GM18517 (cell line): Measurements from ENCODE around the gene RTTN.
"Not testable (repeated sequence)": the region's sequence is repeated elsewhere in the genome, so short reads cannot be mapped to it uniquely, and the experiment has no call there.

Source experiments
- ATAC-seq: cut with Tn5 transposase; IDR thresholded peaks from one replicate; pipeline ENCODE4 v1.9.1; 2021; ENCODE audit warnings: mild to moderate bottlenecking, moderate library complexity; ENCODE audit not compliant: unreplicated experiment

Gene RTTN

GRCh38 chr18:70154591-70155194, 50.8 kb downstream of the RTTN start:
- no peak for ATAC-seq

DNA sequence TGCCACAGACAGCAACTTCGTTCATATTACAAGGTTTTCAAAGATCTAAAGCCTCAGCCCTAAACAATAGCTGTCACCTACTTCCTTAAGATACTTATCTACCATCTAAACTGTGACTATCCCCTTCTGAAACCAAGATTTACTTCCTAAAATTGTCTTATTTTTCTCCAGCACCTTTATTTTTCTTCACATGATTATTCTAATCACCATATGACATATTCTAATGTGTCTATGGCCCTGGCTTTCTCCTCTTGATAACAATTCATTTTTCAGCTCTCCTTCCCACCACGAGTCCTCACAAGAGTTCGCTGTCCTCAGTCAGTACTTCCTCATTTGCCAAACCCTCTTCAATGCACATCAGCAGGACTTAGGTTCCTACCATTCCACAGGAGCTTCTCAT, 53.9 kb downstream of the RTTN start:
- no peak for ATAC-seq

- ATAC-seq = no peak
Measured at GRCh38 chr18:70149616-70150301, 55.7 kb downstream of the RTTN start.

DNA sequence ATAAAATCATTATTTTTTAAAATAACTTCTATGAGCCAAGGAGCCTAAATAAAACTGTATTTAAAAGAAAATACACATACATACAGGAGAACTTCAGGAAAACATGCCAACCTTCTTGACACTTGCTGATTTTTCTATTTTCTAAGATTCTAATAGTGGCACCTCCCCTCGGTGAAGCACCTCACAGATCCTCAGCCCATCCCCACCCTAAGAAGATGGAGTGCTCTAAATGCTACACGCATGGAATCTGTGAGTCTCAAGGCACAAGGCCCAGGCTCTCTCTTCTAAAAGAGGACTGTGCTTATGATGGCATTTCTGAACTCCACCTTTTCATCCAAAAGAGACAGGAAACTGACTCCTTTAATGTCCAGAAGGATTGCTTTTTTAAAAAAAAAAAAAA, 56.3 kb downstream of the RTTN start:
- no peak for ATAC-seq

GRCh38 chr18:70148039-70148938, 57.2 kb downstream of the RTTN start:
- ATAC-seq = no peak

GRCh38 chr18:70146174-70146573, 59.3 kb downstream of the RTTN start:
- ATAC-seq = no peak

DNA sequence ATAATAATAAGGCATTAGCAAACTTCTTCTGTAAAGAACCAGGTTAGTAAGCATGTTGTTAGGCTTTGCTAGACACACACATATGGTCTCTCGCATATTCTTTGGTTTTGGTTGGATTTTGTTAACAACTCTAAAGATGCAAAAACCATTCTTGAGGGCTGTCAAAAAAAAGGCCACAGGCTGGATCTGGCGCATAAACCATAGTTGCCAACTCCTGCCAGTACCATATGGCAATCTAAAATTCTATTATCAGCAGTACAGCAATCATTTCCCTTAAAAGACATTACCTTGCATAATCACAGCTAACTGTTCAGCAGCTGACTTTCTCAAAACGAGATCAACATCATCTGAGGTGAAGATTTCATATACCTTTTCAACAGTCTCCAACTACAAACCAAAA, 63.5 kb downstream of the RTTN start:
- no peak for ATAC-seq

DNA sequence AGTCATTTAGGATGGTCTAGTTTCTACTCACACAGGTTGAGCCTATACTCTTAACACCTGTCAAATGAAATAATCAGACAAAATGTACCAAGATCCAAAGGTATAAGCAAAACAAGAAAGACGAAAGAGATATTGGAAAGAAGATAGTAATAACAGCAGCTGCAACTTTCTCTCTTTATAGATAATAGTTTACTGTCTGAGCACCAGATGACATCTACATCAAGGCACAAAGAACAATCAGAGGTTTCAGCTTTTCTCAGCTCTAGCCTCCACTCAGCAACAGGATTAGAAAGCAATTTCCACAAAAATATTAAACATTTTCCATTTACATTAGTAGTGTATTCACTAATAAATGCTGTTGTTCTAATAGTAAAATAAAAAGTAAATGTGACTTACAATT, 66.3 kb downstream of the RTTN start:
- no peak for ATAC-seq

DNA sequence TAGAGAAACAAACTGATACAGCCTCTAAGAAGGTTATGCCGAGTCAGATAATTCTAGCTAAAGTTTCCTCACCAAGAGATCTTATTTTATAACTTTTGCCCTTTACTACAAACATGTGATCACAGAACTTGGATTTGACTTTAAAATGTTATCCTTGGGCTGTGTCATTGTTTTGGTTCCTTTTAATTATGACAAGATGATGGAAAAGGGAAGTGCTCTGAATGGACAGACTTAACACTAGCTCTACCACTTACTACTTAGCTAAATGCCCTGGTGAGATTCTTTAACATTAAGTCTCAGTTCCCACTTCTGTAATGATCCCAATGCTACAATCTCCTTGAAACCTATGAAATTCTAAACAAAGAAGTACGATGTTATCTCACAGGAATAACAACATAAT, 69.9 kb downstream of the RTTN start:
- ATAC-seq = no peak

DNA sequence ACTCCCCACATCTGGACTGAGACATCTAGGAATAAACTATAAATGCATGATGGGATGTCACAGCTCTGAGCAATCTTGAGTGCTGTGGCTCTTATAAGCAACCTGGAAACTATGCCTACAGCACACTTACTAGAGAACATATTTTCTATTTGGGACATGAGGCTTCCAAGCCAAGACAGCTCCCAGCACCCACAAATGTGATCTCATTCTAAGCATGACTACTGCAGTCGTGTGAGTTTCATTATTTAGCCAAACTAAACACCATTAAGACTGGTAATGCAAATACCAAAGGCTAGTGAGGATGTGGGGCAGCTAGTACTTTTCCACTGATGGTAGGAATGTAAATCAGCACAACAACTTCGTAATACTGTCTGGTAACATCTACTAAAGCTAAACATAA, 72.5 kb downstream of the RTTN start:
- no peak for ATAC-seq

DNA sequence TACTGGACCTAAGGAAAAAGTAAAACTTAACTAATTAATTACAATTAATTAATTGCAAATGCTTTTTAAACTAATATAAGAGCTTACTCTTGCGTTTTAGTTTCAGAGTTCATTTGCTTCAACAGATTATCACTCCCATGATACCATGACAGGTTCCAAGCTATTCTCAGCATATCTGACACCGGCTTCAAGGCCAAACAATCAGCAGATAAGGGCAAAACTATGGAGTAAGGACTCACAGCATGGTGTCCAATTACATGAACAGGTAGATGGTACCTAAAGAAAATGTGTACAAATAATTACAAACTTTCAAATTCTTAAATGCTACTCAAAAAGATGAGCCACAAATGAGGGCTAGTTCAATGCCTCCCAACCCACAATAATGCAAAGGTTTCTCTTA, 77.2 kb downstream of the RTTN start:
- no peak for ATAC-seq

- ATAC-seq = no peak
Measured at GRCh38 chr18:70127359-70127758, 78.1 kb downstream of the RTTN start.

DNA sequence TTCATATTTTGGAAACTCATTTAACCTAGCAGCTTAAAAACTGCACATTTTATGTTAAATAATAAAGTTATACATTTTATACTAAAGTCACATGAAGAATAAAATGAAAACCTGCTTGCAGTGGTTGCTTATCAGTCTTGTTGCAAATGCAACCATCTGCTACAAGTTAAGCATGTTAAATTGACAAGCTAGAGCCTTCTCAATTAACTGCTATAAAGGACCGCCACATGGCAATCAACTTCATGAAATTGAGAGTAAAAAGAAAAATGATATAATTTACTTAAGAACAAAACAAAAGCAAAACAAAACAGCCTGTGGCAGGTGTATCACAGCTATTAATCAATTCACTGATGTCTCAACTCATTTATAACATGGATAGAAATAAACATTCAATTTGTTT, 78.7 kb downstream of the RTTN start:
- no peak for ATAC-seq

DNA sequence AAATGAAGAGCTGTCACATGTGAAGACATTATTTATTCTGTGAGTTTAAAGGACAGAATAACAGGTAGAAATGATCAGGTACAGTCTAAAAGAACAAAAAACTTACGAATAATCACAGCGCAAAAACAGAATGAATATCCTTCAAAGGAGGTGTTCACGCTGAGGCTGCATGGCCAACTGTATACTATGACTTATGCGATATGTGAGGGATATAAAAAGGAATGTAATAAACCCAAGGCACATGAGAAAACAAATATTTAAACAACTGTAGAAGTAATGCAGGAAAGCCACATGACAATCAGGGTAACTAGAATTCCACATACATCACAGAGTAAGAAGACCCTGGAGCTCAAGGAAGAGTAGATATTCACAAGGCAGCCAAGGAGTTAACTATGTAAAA, 81.3 kb downstream of the RTTN start:
- no peak for ATAC-seq

DNA sequence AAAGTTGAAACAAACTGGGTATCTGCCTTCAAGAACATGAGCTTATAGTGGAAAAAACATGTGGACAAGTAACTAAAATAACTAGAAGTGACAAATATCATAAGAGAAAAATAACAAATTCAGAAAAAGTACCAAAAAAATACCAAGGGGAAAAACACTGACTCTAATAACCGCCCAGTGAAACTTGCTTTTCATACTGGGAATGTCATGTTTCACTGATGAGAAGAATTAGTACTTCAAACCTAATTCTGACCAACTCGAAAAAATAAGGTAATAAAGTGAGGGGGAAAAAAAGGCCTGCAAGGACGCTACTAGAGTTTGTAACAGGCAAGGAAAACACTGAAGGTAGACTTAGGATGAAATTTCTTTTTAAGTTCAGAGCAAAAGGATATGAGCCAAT, 83.6 kb downstream of the RTTN start:
- no peak for ATAC-seq

GRCh38 chr18:70116949-70117348, 88.5 kb downstream of the RTTN start:
- no peak for ATAC-seq

- no peak for ATAC-seq
Measured at GRCh38 chr18:70113511-70113910, 92.0 kb downstream of the RTTN start.

DNA sequence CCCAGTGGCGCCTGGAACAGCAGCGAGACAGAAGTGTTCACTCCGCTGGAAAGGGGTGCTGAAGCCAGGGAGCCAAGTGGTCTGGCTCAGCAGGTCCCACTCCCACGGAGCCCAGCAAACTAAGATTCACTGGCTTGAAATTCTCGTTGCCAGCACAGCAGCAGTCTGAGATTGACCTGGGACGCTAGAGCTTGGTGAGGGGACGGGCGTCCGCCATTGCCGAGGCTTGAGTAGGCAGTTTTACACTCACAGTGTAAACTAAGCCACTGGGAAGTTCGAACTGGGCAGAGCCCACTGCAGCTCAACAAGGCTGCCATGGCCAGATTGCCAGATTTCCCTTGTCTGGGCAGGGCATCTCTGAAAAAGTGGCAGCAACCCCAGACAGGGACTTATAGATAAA, 94.8 kb downstream of the RTTN start:
- ATAC-seq = no peak

DNA sequence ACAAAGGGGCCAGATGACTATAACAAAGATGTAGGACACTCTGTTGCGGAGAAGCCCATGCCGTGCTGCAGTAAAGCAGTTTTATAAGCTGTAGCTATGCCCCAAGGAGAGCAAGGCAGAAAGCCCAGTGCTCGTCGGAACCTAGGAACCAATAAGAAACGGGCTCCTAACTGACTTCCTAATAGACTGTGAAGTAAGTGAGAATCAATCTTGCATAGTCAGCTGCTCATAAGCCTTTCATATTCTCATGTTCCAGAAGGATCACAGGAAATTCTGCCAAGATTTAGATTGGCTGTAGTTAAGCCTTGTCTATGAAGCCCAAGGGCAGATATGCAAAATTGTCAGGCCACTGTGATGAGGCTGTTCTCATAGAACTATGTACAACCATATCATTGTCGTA, 98.4 kb downstream of the RTTN start:
- no peak for ATAC-seq

GRCh38 chr18:70102854-70103253, 102.6 kb downstream of the RTTN start:
- ATAC-seq = not testable (repeated sequence)

DNA sequence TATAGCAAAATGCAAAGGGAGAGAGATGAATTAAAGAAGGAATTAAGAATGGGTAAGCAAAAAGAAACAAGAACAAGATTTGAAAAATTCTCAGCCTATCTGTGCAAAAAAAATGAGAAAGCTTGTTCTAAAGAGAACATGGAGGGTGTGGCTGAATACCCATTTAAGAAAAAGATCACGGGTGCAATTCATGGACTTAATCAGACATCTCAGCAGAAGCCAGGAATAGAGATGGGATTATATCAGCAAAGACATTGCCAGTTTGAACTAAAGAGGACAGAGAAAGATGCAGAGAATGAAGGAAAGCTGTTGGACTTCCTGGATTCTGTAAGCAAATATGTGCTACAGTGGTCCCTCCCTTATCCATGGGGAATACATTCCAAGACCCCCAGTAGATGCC, 115.6 kb downstream of the RTTN start:
- ATAC-seq = no peak

DNA sequence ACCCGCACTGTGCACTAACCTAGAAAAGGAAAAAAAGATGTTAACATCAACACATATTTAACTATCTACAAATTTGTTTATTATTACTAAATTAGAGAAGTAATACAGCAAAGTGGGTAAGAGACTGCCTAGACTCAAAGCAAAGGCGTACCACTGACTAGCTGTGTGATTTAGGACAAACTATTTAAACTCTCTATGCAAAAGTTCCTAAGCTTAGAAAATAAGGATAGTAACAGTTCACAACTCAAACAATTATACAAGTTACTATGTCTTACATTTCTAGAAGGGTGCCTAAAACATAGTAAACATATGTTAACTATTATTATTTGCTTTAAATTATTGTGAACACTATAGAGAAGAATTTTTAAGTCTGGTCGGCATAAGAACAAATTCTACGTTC, 119.4 kb downstream of the RTTN start:
- no peak for ATAC-seq
